ENCODE data around the gene VTCN1. TPM values are rescaled to one million over a fixed set of nuclear protein-coding genes. Genes with fewer than 3 reads are reported as not detected.

VTCN1 gene
- polyA plus RNA-seq, 3 donors, result not detected

GRCh38 chr1:117124661-117125060, 86.1 kb downstream of the VTCN1 start:
- peaks cover 0 to 4% (median 0%) of the 10 kb centered on the region in 7 donors for H3K9me3 Mint-ChIP-seq
- TF ChIP-seq CTCF (IDR thresholded peaks at IDR 0.05), result no peak

GRCh38 chr1:117123274-117123673, 87.5 kb downstream of the VTCN1 start:
- Histone ChIP-seq H3K4me1 (ENCODE audit: control insufficient read depth in 1 of 2, insufficient read depth in 2 of 2, low read length in 2 of 2) (peaks cover 12 to 15% of the 10 kb centered on the region in 2 donors), H3K4me3 (replicated peaks in 1 of 3; ENCODE audit: low read depth in 2 of 3, low read length in 3 of 3) (no peak overlapping the region), H3K9ac (ENCODE audit: insufficient read depth, low read length, poor library complexity, severe bottlenecking) (no peak overlapping the region), H2AFZ (ENCODE audit: insufficient read depth, low read depth, low read length, poor library complexity, severe bottlenecking) (no peak overlapping the region), H4K20me1 (ENCODE audit: insufficient read depth, low read length) (no peaks in the 10 kb centered on the region), H3K79me2 (ENCODE audit: insufficient read depth, low read length) (no peaks in the 10 kb centered on the region), H3K36me3 (replicated peaks in 1 of 2; ENCODE audit: control insufficient read depth in 1 of 2, insufficient read depth in 2 of 2, low read length in 2 of 2) (no peaks in the 10 kb centered on the region), H3K4me2 (replicated peaks; ENCODE audit: extremely low read depth, low read length, poor library complexity, severe bottlenecking) (no peak overlapping the region), H3K9me3 (replicated peaks in 1 of 2; ENCODE audit: control insufficient read depth in 1 of 2, insufficient read depth in 1 of 2, low read length in 2 of 2) (no peaks in the 10 kb centered on the region), H3K27me3 (ENCODE audit: control insufficient read depth in 2 of 2, insufficient read depth in 2 of 2, low read length in 2 of 2) (peaks cover 0 to 8% of the 10 kb centered on the region in 2 donors), H3K27ac (ENCODE audit: low read depth in 1 of 2, low read length in 2 of 2) (no peak overlapping the region)
- intact Hi-C loops (cut with micrococcal nuclease), result loop anchor here (5.0 kb wide), 3 partner anchors 61 to 244 kb away; partner anchors contain the start of genes MAN1A2 (in 1 of the 2) and TTF2 (in 1 of the 2)
- H3K4me3 Mint-ChIP-seq, result no peak overlapping the region
- H3K27me3 Mint-ChIP-seq (ENCODE audit: low read depth in 3 of 3), result peaks cover 0 to 15% (median 9%) of the 10 kb centered on the region in 3 donors
- no peaks in the 10 kb centered on the region for H3K36me3 Mint-ChIP-seq
- no peak for DNase-seq
- no peak for TF ChIP-seq CTCF (IDR thresholded peaks at IDR 0.05)
- no CpG with 5 or more reads among the region's 2 CpGs for WGBS (ENCODE audit: insufficient coverage)
- H3K27ac Mint-ChIP-seq, result no peak overlapping the region
- H3K9me3 Mint-ChIP-seq, result peaks cover 0 to 4% (median 0%) of the 10 kb centered on the region in 7 donors
- H3K4me1 Mint-ChIP-seq, result peaks cover 19% of the 10 kb centered on the region

More at GRCh38 chr1:117124661-117125060, 86.1 kb downstream of the VTCN1 start:
- peaks cover 0 to 15% (median 9%) of the 10 kb centered on the region in 3 donors for H3K27me3 Mint-ChIP-seq (ENCODE audit: low read depth in 3 of 3)
- intact Hi-C loops (cut with micrococcal nuclease), result loop anchor here (5.0 kb wide), 4 partner anchors 62 to 387 kb away; partner anchors contain the start of genes MAN1A2 (in 1 of the 2) and TTF2 (in 1 of the 2)
- no peak overlapping the region for H3K27ac ChIP-seq (ENCODE audit: low read depth in 1 of 2, low read length in 2 of 2)
- no peak overlapping the region for H2AFZ ChIP-seq (ENCODE audit: insufficient read depth, low read depth, low read length, poor library complexity, severe bottlenecking)
- H3K9ac ChIP-seq (ENCODE audit: insufficient read depth, low read length, poor library complexity, severe bottlenecking), result no peak overlapping the region
- DNase-seq, result no peak
- peaks cover 19% of the 10 kb centered on the region for H3K4me1 Mint-ChIP-seq
- no peak overlapping the region for H3K4me2 ChIP-seq (replicated peaks; ENCODE audit: extremely low read depth, low read length, poor library complexity, severe bottlenecking)
- H3K36me3 ChIP-seq (replicated peaks in 1 of 2; ENCODE audit: control insufficient read depth in 1 of 2, insufficient read depth in 2 of 2, low read length in 2 of 2), result no peaks in the 10 kb centered on the region
- H3K27ac Mint-ChIP-seq, result no peak overlapping the region
- H3K4me3 ChIP-seq (replicated peaks in 1 of 3; ENCODE audit: low read depth in 2 of 3, low read length in 3 of 3), result no peak overlapping the region
- no peaks in the 10 kb centered on the region for H4K20me1 ChIP-seq (ENCODE audit: insufficient read depth, low read length)
- no peak overlapping the region for H3K4me3 Mint-ChIP-seq
- H3K79me2 ChIP-seq (ENCODE audit: insufficient read depth, low read length), result no peaks in the 10 kb centered on the region
- H3K9me3 ChIP-seq (replicated peaks in 1 of 2; ENCODE audit: control insufficient read depth in 1 of 2, insufficient read depth in 1 of 2, low read length in 2 of 2), result no peaks in the 10 kb centered on the region
- peaks cover 12 to 15% of the 10 kb centered on the region in 2 donors for H3K4me1 ChIP-seq (ENCODE audit: control insufficient read depth in 1 of 2, insufficient read depth in 2 of 2, low read length in 2 of 2)
- 80% methylated on average over 1 of the region's 1 CpG for WGBS (ENCODE audit: insufficient coverage)
- no peaks in the 10 kb centered on the region for H3K36me3 Mint-ChIP-seq
- H3K27me3 ChIP-seq (ENCODE audit: control insufficient read depth in 2 of 2, insufficient read depth in 2 of 2, low read length in 2 of 2), result peaks cover 0 to 8% of the 10 kb centered on the region in 2 donors
